Measurements from ENCODE around the gene CHMP3. TPM values are rescaled to one million over a fixed set of nuclear protein-coding genes. Genes with fewer than 3 reads are reported as not detected.

CHMP3 gene
- total and polyA plus RNA-seq, 2 donors from 2014 or later: 123 to 162 TPM

DNA sequence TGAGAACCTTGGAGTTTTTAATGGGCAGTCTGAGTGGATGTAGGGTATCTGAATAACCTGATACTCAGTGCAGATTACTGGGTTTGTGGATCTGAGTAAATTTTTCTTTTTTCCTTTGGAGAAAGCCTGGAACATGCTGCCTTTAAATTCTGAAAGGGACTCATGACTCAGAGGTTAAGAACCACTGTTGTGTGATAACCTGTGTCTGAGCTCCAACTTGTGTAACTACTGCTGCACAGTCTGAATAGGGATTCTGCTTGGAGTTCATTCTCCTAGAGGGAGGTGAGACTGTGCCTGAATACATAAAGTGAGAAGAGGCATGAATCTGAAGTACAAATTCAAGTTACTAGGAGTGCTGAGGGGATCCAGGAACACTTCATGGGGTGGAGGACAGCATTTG is 85.9 kb downstream of the CHMP3 start:
- DNase-seq (no peak), FAIRE-seq (no peak)
- H3K27ac ChIP-seq (ENCODE audit: low read depth in 2 of 2, low read length in 2 of 2): no peak overlapping the region
- no peak overlapping the region for H3K9ac ChIP-seq (ENCODE audit: low read length in 3 of 3)
- H3K4me1 ChIP-seq (ENCODE audit: control insufficient read depth in 2 of 3, insufficient read depth in 2 of 3, low read depth in 1 of 3, low read length in 3 of 3): no peaks in the 10 kb centered on the region
- H3K4me3 ChIP-seq (ENCODE audit: low read length in 3 of 3): no peak overlapping the region
- TF ChIP-seq, protein P1, sequence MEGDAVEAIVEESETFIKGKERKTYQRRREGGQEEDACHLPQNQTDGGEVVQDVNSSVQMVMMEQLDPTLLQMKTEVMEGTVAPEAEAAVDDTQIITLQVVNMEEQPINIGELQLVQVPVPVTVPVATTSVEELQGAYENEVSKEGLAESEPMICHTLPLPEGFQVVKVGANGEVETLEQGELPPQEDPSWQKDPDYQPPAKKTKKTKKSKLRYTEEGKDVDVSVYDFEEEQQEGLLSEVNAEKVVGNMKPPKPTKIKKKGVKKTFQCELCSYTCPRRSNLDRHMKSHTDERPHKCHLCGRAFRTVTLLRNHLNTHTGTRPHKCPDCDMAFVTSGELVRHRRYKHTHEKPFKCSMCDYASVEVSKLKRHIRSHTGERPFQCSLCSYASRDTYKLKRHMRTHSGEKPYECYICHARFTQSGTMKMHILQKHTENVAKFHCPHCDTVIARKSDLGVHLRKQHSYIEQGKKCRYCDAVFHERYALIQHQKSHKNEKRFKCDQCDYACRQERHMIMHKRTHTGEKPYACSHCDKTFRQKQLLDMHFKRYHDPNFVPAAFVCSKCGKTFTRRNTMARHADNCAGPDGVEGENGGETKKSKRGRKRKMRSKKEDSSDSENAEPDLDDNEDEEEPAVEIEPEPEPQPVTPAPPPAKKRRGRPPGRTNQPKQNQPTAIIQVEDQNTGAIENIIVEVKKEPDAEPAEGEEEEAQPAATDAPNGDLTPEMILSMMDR (IDR thresholded peaks at IDR 0.05; ENCODE audit: borderline replicate concordance, extremely low read depth, insufficient read depth): no peak
- H3K27me3 ChIP-seq (ENCODE audit: control insufficient read depth, insufficient read depth, low read length): no peaks in the 10 kb centered on the region
- intact Hi-C loops (cut with DNase I): no loop called here
- peaks cover 12 to 64% (median 43%) of the 10 kb centered on the region in 3 donors for H3K36me3 ChIP-seq (ENCODE audit: control insufficient read depth in 2 of 3, insufficient read depth in 3 of 3, low read length in 3 of 3)
- no peaks in the 10 kb centered on the region for H3K9me3 ChIP-seq (ENCODE audit: control insufficient read depth in 2 of 3, insufficient read depth in 1 of 3, low read length in 3 of 3)

DNA sequence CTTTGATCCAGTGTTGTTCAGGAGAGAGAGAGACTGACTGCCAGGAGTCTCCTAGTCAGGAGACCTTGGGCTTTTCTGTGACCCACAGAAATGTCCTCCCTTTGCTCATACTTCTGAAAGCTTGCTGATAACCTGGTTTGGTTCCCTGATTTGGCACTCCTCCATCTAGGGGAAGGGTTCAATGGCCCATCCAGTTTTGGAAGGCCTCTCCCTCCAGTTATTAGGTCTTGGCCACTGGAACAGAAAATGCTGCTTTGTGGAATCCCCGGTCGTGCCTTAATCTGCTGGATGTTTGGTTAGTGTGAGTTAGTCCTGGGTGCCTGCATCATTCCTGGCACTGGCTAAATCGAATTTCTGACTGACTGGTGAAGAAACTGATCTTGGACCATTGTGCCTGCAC is 86.3 kb downstream of the CHMP3 start:
- Histone ChIP-seq H3K4me3 (ENCODE audit: low read length in 3 of 3) (no peak overlapping the region), H3K9me3 (ENCODE audit: control insufficient read depth in 2 of 3, insufficient read depth in 1 of 3, low read length in 3 of 3) (no peaks in the 10 kb centered on the region), H3K27me3 (ENCODE audit: control insufficient read depth, insufficient read depth, low read length) (no peaks in the 10 kb centered on the region), H3K9ac (ENCODE audit: low read length in 3 of 3) (no peak overlapping the region), H3K27ac (ENCODE audit: low read depth in 2 of 2, low read length in 2 of 2) (no peak overlapping the region), H3K4me1 (ENCODE audit: control insufficient read depth in 2 of 3, insufficient read depth in 2 of 3, low read depth in 1 of 3, low read length in 3 of 3) (no peaks in the 10 kb centered on the region), H3K36me3 (ENCODE audit: control insufficient read depth in 2 of 3, insufficient read depth in 3 of 3, low read length in 3 of 3) (peaks cover 10 to 60% (median 38%) of the 10 kb centered on the region in 3 donors)
- DNase-seq (no peak), FAIRE-seq (no peak)
- TF ChIP-seq, protein P1 (IDR thresholded peaks at IDR 0.05; ENCODE audit: borderline replicate concordance, extremely low read depth, insufficient read depth): no peak
- intact Hi-C loops (cut with DNase I): no loop called here

DNA sequence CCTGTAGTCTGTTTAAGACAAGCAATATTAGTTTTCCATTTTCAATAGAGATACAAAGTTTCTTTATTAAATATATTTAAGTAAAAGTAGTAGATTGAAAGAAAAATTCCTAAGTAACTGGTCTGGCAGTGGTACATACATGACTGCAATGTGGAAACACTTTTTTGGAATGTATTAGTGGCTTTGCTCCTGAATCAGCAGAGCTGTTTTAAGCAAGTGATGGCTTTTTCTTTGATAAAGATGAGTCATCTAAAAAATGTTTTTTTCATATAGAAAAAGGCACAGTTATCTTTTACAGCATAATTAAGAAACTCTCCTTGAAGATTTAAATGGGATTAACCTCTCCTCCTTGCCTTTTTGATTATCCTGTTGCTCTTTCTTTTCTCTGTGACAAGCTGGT is 87.2 kb downstream of the CHMP3 start:
- H3K27me3 ChIP-seq (ENCODE audit: control insufficient read depth, insufficient read depth, low read length): no peaks in the 10 kb centered on the region
- H3K27ac ChIP-seq (ENCODE audit: low read depth in 2 of 2, low read length in 2 of 2): no peak overlapping the region
- no peak overlapping the region for H3K9ac ChIP-seq (ENCODE audit: low read length in 3 of 3)
- H3K4me1 ChIP-seq (ENCODE audit: control insufficient read depth in 2 of 3, insufficient read depth in 2 of 3, low read depth in 1 of 3, low read length in 3 of 3): no peaks in the 10 kb centered on the region
- H3K36me3 ChIP-seq (ENCODE audit: control insufficient read depth in 2 of 3, insufficient read depth in 3 of 3, low read length in 3 of 3): peaks cover 10 to 57% (median 40%) of the 10 kb centered on the region in 3 donors
- no peaks in the 10 kb centered on the region for H3K9me3 ChIP-seq (ENCODE audit: control insufficient read depth in 2 of 3, insufficient read depth in 1 of 3, low read length in 3 of 3)
- FAIRE-seq (no peak), DNase-seq (no peak)
- no peak overlapping the region for H3K4me3 ChIP-seq (ENCODE audit: low read length in 3 of 3)
- TF ChIP-seq, protein P1 (IDR thresholded peaks at IDR 0.05; ENCODE audit: borderline replicate concordance, extremely low read depth, insufficient read depth): no peak
- intact Hi-C loops (cut with DNase I): no loop called here

DNA sequence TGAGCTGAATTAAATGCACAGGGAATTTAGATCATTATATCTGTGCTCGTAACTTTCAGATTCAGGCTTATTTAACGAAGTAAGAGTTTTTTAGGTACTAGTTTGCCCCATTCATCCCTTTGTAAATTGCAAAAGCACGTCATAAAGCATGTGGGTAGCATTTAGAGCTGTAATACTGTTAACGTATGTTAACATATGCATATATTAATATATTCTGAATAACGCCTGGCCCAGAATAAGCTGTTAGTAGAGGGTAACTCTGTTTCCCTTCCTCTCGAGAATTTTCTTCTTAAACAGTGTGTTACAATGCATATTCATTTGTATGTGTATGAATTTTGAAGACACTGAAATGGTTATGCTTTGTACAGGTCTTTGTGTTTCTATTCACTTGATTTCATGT is 91.6 kb downstream of the CHMP3 start:
- DNase-seq (no peak), FAIRE-seq (no peak)
- Histone ChIP-seq H3K4me1 (ENCODE audit: control insufficient read depth in 2 of 3, insufficient read depth in 2 of 3, low read depth in 1 of 3, low read length in 3 of 3) (no peaks in the 10 kb centered on the region), H3K9ac (ENCODE audit: low read length in 3 of 3) (no peak overlapping the region), H3K36me3 (ENCODE audit: control insufficient read depth in 2 of 3, insufficient read depth in 3 of 3, low read length in 3 of 3) (peaks cover 9 to 47% (median 43%) of the 10 kb centered on the region in 3 donors), H3K27me3 (ENCODE audit: control insufficient read depth, insufficient read depth, low read length) (no peaks in the 10 kb centered on the region), H3K9me3 (ENCODE audit: control insufficient read depth in 2 of 3, insufficient read depth in 1 of 3, low read length in 3 of 3) (no peaks in the 10 kb centered on the region), H3K4me3 (ENCODE audit: low read length in 3 of 3) (no peak overlapping the region), H3K27ac (ENCODE audit: low read depth in 2 of 2, low read length in 2 of 2) (no peak overlapping the region)
- TF ChIP-seq, protein P1 (IDR thresholded peaks at IDR 0.05; ENCODE audit: borderline replicate concordance, extremely low read depth, insufficient read depth): no peak
- intact Hi-C loops (cut with DNase I): no loop called here

Data from kidney (tissue), 14 donors.